WTC11 (cell line): Measurements from ENCODE around the gene NWD2. TPM values are rescaled to one million over a fixed set of nuclear protein-coding genes. Genes with fewer than 3 reads are reported as not detected.

ENCODE experiments used
- ATAC-seq: fragments of 200-7000 bp; cut with Tn5 transposase; 2 replicates; pipeline ENCODE4 v1.10.0; 2021; ENCODE audit warnings: mild to moderate bottlenecking, moderate library complexity
- CTCF ChIA-PET: fragments of 300-600 bp; sonication (Branson Sonifier 250); formaldehyde crosslinking; loops from one replicate; lab custom pipeline; 2021; ENCODE audit warnings: antibody characterized with exemption; lab: Charles Lee
- POLR2A ChIA-PET: fragments of 350-600 bp; sonication (Branson Sonifier 250); formaldehyde crosslinking; loops from one replicate; lab custom pipeline; 2021; ENCODE audit warnings: antibody characterized with exemption; lab: Charles Lee
- DNase-seq: peaks from one replicate; pipeline ENCODE4 v3.0.0; 2021; ENCODE audit warnings: low spot score
- H3K27ac Mint-ChIP-seq: 2 replicates; pipeline ENCODE4 v1.8.0; 2021; ENCODE audit warnings: mixed read lengths
- H3K27me3 Mint-ChIP-seq: 2 replicates; pipeline ENCODE4 v1.8.0; 2021; ENCODE audit warnings: low read depth, mild to moderate bottlenecking, moderate library complexity, mixed read lengths
- H3K36me3 Mint-ChIP-seq: 2 replicates; pipeline ENCODE4 v1.8.0; 2021; ENCODE audit warnings: mixed read lengths
- H3K4me1 Mint-ChIP-seq: 2 replicates; pipeline ENCODE4 v1.8.0; 2022; ENCODE audit warnings: mixed read lengths
- H3K4me3 Mint-ChIP-seq: 2 replicates; pipeline ENCODE4 v1.8.0; 2021; ENCODE audit warnings: mild to moderate bottlenecking, moderate library complexity, mixed read lengths
- H3K9me3 Mint-ChIP-seq: 2 replicates; pipeline ENCODE4 v1.8.0; 2021; ENCODE audit warnings: mixed read lengths
- GABPB1 ChIP-seq: sonication (generic); formaldehyde crosslinking; IDR thresholded peaks from 2 replicates; pipeline ENCODE4 v1.8.1; 2023; ENCODE audit warnings: mild to moderate bottlenecking, missing genetic modification reagents
- GRHL2 ChIP-seq: fragments of 250-450 bp; sonication (Bioruptor Pico); IDR thresholded peaks from 2 replicates; pipeline ENCODE4 v1.8.0; 2022; ENCODE audit warnings: mild to moderate bottlenecking, moderate library complexity; ENCODE audit not compliant: insufficient replicate concordance, severe bottlenecking
- MYBL2 ChIP-seq: sonication (generic); formaldehyde crosslinking; IDR thresholded peaks from 2 replicates; pipeline ENCODE4 v1.8.1; 2023; ENCODE audit warnings: mild to moderate bottlenecking, moderate library complexity, missing genetic modification reagents
- ZNF219 ChIP-seq: sonication (generic); formaldehyde crosslinking; IDR thresholded peaks from 2 replicates; pipeline ENCODE4 v1.8.0; 2023; ENCODE audit warnings: missing genetic modification reagents, mild to moderate bottlenecking, borderline replicate concordance
- ZNF232 ChIP-seq: sonication (generic); formaldehyde crosslinking; IDR thresholded peaks from 2 replicates; pipeline ENCODE4 v1.8.0; 2022; ENCODE audit warnings: mild to moderate bottlenecking, missing genetic modification reagents
- ZNF423 ChIP-seq: fragments of 250-450 bp; sonication (Bioruptor Pico); IDR thresholded peaks from 2 replicates; pipeline ENCODE4 v2.1.2; 2022; ENCODE audit warnings: mild to moderate bottlenecking, moderate library complexity
- ZNF671 ChIP-seq: fragments of 250-450 bp; sonication (Bioruptor Pico); IDR thresholded peaks from 2 replicates; pipeline ENCODE4 v1.8.0; 2021; ENCODE audit warnings: mild to moderate bottlenecking
- total RNA-seq: library from RNA; stranded (reverse); gene quantifications from 3 replicates; pipeline ENCODE4 v1.2.3, GENCODE V29; 2021
- TF ChIP-seq, protein P1 (sequence below): sonication (generic); formaldehyde crosslinking; IDR thresholded peaks from 2 replicates; pipeline ENCODE4 v1.8.1; 2023; ENCODE audit warnings: mild to moderate bottlenecking, missing genetic modification reagents, borderline replicate concordance
- TF ChIP-seq, protein P2 (sequence below): sonication (generic); formaldehyde crosslinking; IDR thresholded peaks from 2 replicates; pipeline ENCODE4 v1.8.1; 2022; ENCODE audit warnings: low read depth, missing genetic modification reagents, borderline replicate concordance
- TF ChIP-seq, protein P3 (sequence below): sonication (generic); formaldehyde crosslinking; IDR thresholded peaks from 2 replicates; pipeline ENCODE4 v1.8.1; 2023; ENCODE audit warnings: mild to moderate bottlenecking, missing genetic modification reagents, moderate library complexity
- TF ChIP-seq, protein P4 (sequence below): sonication (generic); formaldehyde crosslinking; IDR thresholded peaks from 2 replicates; pipeline ENCODE4 v1.8.1; 2022; ENCODE audit warnings: mild to moderate bottlenecking, missing genetic modification reagents, moderate library complexity, borderline replicate concordance
- TF ChIP-seq, protein P5 (sequence below): fragments of 250-450 bp; sonication (Bioruptor Pico); IDR thresholded peaks from 2 replicates; pipeline ENCODE4 v1.9.0; 2021; ENCODE audit warnings: mild to moderate bottlenecking

Gene NWD2
- total RNA-seq, 1 experiment from 2014 or later, result 0.07 TPM

DNA sequence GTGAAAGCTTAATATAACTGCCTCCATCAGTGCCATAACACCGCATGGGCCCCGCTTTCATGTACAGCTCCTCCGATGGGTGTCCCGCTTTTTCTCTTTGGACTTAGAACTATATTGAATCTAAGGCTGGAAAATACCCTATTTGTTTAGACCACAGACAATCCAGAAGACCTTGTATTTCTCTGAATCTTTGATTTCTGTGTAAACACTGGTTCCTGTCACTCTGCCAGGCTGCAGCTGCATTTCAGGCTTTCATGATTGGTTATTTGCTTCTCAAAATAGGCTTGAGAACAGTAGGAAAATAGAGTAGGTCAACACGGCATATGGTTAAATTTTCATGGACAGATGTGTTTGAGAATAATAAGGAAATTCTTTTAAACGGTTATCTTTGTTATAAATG, 80.0 kb downstream of the NWD2 start (continued):
- no peak for TF ChIP-seq GRHL2 (CRISPR knock-in tag)
- no peak for TF ChIP-seq MYBL2 (CRISPR knock-in tag)
- TF ChIP-seq, protein P1, sequence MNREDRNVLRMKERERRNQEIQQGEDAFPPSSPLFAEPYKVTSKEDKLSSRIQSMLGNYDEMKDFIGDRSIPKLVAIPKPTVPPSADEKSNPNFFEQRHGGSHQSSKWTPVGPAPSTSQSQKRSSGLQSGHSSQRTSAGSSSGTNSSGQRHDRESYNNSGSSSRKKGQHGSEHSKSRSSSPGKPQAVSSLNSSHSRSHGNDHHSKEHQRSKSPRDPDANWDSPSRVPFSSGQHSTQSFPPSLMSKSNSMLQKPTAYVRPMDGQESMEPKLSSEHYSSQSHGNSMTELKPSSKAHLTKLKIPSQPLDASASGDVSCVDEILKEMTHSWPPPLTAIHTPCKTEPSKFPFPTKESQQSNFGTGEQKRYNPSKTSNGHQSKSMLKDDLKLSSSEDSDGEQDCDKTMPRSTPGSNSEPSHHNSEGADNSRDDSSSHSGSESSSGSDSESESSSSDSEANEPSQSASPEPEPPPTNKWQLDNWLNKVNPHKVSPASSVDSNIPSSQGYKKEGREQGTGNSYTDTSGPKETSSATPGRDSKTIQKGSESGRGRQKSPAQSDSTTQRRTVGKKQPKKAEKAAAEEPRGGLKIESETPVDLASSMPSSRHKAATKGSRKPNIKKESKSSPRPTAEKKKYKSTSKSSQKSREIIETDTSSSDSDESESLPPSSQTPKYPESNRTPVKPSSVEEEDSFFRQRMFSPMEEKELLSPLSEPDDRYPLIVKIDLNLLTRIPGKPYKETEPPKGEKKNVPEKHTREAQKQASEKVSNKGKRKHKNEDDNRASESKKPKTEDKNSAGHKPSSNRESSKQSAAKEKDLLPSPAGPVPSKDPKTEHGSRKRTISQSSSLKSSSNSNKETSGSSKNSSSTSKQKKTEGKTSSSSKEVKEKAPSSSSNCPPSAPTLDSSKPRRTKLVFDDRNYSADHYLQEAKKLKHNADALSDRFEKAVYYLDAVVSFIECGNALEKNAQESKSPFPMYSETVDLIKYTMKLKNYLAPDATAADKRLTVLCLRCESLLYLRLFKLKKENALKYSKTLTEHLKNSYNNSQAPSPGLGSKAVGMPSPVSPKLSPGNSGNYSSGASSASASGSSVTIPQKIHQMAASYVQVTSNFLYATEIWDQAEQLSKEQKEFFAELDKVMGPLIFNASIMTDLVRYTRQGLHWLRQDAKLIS, result no peak
- TF ChIP-seq ZNF671 (CRISPR knock-in tag), result no peak

DNA sequence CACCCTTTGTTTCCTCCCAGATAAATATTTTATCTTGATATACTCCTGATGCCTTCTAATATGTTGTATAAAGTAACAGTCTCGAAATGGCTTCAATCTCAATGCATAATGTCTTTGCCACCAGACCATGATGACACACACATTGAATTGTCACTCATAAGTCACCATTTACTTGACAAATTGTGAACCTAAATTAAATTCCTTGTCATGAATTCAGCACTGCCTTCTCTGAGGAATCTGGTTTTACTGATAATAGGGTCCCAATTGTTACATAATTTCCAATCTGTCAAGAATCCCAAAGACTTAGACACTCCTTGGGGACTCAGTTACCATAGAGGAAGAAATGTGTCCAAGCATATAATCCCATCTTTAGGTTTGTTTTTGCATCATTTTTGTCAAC, 82.3 kb downstream of the NWD2 start:
- peaks cover 26% of the 10 kb centered on the region for H3K9me3 Mint-ChIP-seq
- CTCF ChIA-PET, result no interaction called here
- H3K4me1 Mint-ChIP-seq, result peaks cover 20% of the 10 kb centered on the region
- no peak overlapping the region for H3K27ac Mint-ChIP-seq
- H3K36me3 Mint-ChIP-seq, result 0 out of 2 replicates have a peak, but pooled peaks cover 3% of the 10 kb centered on the region
- DNase-seq, result no peak
- H3K27me3 Mint-ChIP-seq, result no peaks in the 10 kb centered on the region
- TF ChIP-seq, protein P2, sequence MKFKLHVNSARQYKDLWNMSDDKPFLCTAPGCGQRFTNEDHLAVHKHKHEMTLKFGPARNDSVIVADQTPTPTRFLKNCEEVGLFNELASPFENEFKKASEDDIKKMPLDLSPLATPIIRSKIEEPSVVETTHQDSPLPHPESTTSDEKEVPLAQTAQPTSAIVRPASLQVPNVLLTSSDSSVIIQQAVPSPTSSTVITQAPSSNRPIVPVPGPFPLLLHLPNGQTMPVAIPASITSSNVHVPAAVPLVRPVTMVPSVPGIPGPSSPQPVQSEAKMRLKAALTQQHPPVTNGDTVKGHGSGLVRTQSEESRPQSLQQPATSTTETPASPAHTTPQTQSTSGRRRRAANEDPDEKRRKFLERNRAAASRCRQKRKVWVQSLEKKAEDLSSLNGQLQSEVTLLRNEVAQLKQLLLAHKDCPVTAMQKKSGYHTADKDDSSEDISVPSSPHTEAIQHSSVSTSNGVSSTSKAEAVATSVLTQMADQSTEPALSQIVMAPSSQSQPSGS (CRISPR knock-in tag), result no peak
- TF ChIP-seq ZNF219 (CRISPR knock-in tag) (no peak), ZNF423 (no peak)
- TF ChIP-seq, protein P3, sequence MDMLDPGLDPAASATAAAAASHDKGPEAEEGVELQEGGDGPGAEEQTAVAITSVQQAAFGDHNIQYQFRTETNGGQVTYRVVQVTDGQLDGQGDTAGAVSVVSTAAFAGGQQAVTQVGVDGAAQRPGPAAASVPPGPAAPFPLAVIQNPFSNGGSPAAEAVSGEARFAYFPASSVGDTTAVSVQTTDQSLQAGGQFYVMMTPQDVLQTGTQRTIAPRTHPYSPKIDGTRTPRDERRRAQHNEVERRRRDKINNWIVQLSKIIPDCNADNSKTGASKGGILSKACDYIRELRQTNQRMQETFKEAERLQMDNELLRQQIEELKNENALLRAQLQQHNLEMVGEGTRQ (CRISPR knock-in tag), result no peak
- TF ChIP-seq, protein P4, sequence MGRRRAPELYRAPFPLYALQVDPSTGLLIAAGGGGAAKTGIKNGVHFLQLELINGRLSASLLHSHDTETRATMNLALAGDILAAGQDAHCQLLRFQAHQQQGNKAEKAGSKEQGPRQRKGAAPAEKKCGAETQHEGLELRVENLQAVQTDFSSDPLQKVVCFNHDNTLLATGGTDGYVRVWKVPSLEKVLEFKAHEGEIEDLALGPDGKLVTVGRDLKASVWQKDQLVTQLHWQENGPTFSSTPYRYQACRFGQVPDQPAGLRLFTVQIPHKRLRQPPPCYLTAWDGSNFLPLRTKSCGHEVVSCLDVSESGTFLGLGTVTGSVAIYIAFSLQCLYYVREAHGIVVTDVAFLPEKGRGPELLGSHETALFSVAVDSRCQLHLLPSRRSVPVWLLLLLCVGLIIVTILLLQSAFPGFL (CRISPR knock-in tag), result no peak
- TF ChIP-seq, all 79 proteins: peak for 0
- no peak for ATAC-seq
- POLR2A ChIA-PET, result no interaction called here
- H3K4me3 Mint-ChIP-seq, result no peak overlapping the region

DNA sequence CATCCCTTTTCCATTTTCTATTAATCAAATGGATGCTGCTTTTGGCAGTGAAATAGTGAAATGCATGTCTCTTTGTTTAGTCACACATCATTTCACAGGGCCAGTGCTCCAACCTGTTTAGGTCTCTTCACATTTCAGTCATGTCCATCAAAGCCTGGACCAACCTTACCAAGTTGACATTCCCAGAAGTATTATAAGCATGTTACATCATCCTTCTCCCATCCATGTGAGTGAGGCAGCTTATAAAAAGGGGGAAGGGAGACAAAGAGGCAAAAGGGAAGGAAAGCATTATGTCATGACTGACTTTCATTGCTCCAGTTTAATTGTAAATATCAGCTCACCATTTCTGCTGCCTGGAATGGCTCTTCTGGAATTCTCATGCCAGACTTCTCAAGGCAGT, 94.4 kb downstream of the NWD2 start:
- Mint-ChIP-seq H3K27ac (no peak overlapping the region), H3K4me1 (no peaks in the 10 kb centered on the region), H3K36me3 (peaks cover 4% of the 10 kb centered on the region; the same call in 1 of the 2 replicates), H3K4me3 (no peak overlapping the region), H3K27me3 (no peaks in the 10 kb centered on the region; the same call in 1 of the 2 replicates), H3K9me3 (peaks cover 33% of the 10 kb centered on the region)
- ChIA-PET POLR2A (no interaction called here), CTCF (no interaction called here)
- no peak for DNase-seq
- ATAC-seq, result no peak
- TF ChIP-seq ZNF232 (CRISPR knock-in tag) (no peak), GABPB1 (CRISPR knock-in tag) (no peak)

DNA sequence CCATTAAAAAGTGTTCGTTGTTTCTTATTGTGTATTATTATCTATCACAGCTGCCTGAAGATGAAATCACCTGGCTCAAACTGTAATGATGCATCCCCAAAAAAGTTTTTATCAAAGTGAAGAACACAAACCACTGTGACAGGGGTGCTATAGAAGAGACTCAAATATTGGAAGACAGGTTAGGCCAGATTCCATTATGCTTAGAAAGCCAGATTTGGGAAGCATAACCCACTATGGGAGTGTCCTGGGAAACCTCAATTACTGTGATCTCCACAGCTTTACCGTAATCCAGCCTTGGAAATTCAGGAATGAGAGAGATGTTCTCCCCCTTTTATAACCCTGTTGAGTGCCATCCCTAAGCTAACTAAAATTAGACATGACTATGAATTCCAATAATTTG, 114.2 kb downstream of the NWD2 start:
- POLR2A ChIA-PET, result interaction anchor here (0.5 kb wide), 1 partner anchor 28 kb away, joined by 3 read pairs; no protein-coding TSS in a partner anchor
- no peak for ATAC-seq

More for the DNA sequence above, 114.2 kb downstream of the NWD2 start:
- DNase-seq, result no peak
- H3K27me3 Mint-ChIP-seq, result no peaks in the 10 kb centered on the region; the same call in 1 of the 2 replicates
- CTCF ChIA-PET, result interaction anchor here (0.9 to 1.5 kb wide), 3 partner anchors 25 to 115 kb away, joined by 3 to 5 read pairs (median 4); no protein-coding TSS in a partner anchor
- no peak overlapping the region for H3K27ac Mint-ChIP-seq
- peaks cover 4% of the 10 kb centered on the region for H3K9me3 Mint-ChIP-seq
- no peak overlapping the region for H3K4me3 Mint-ChIP-seq
- H3K4me1 Mint-ChIP-seq, result no peaks in the 10 kb centered on the region
- H3K36me3 Mint-ChIP-seq, result no peaks in the 10 kb centered on the region; the same call in 1 of the 2 replicates
- TF ChIP-seq, protein P5, sequence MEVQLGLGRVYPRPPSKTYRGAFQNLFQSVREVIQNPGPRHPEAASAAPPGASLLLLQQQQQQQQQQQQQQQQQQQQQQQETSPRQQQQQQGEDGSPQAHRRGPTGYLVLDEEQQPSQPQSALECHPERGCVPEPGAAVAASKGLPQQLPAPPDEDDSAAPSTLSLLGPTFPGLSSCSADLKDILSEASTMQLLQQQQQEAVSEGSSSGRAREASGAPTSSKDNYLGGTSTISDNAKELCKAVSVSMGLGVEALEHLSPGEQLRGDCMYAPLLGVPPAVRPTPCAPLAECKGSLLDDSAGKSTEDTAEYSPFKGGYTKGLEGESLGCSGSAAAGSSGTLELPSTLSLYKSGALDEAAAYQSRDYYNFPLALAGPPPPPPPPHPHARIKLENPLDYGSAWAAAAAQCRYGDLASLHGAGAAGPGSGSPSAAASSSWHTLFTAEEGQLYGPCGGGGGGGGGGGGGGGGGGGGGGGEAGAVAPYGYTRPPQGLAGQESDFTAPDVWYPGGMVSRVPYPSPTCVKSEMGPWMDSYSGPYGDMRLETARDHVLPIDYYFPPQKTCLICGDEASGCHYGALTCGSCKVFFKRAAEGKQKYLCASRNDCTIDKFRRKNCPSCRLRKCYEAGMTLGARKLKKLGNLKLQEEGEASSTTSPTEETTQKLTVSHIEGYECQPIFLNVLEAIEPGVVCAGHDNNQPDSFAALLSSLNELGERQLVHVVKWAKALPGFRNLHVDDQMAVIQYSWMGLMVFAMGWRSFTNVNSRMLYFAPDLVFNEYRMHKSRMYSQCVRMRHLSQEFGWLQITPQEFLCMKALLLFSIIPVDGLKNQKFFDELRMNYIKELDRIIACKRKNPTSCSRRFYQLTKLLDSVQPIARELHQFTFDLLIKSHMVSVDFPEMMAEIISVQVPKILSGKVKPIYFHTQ (CRISPR knock-in tag), result no peak
